GM18502 (cell line): ENCODE data around the gene NLGN1.
"Not testable (repeated sequence)": the region's sequence is repeated elsewhere in the genome, so short reads cannot be mapped to it uniquely, and the experiment has no call there.

ENCODE experiments used
- ATAC-seq: cut with Tn5 transposase; IDR thresholded peaks from one replicate; pipeline ENCODE4 v1.9.1; 2021; ENCODE audit warnings: mild to moderate bottlenecking; ENCODE audit not compliant: unreplicated experiment, poor library complexity

Gene NLGN1

GRCh38 chr3:173397161-173398110 is at the start of gene NLGN1:
Gene NLGN1, plus strand, starts transcription at chr3:173397744.
- ATAC-seq, result no peak

DNA sequence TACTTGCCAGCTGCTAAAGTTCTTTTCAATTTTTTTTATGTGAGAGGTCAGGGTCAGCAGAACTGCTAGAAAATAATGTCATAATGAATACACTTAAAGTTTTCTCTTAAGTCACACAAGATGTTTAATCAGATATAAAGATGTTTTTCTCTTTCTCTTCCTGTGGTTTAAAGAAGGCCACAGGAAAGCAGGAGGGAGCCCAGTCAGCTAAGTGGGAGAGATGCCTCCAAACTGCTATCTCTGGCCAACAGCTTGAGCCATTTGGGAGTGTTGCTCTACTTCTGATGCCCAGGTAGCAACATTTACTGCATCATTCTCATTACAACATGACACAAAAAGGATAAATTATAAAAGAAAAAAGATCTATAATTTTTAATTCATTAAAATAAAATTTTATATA is 45.7 kb upstream of the NLGN1 start:
- ATAC-seq, result no peak

GRCh38 chr3:173353137-173353536 is 44.4 kb upstream of the NLGN1 start:
- ATAC-seq, result not testable (repeated sequence)

DNA sequence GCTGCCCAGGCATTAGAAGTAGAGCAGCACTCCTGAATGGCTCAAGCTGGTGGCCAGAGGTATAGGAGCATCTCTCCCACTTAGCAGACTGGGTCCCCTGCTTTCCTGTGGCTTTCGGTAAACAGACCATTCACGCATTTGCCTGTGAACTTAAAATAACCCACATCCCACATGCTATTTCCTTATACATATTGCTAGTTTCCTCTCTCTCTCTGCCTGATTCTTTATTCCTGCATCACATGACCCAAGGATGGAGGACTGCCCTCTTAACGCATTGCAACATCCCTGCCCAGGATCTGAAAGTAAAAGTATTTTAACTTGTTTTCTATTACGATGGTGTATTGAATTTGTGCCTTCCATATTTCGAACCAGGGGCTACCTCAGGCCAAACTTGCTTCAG is 43.4 kb upstream of the NLGN1 start:
- ATAC-seq, result no peak

DNA sequence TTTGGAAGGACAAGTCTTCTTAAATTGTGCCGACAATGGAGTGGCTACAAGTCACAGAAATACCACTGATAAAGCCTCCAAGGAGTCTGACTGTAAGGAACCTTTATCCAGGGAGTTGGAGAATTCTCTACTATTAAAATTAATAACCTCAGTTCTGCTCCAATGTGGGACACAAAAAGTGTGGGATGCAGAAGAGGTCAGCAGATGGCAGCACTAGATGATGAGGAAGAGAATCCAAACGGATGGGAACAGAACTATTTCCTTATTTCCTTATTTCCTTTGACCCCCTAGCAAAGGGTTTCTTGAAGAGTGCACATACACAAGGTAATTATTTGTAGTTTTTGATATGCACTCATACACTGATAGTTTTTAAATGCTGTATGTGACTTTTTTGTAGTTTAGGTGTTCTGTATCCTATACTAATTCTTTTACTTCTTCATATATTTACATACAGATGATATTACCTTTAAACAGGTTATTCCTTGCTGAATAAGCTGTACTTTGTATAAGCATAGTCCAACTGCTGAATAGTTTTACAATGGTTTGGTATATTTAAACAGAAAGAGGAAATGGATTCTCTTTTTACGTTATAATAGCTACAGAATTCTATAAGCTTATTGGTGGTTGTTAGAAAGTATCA is 25.6 kb upstream of the NLGN1 start:
- ATAC-seq, result no peak

- no peak for ATAC-seq
These were observed 16.9 kb upstream of the NLGN1 start for GRCh38 chr3:173380681-173381080.

DNA sequence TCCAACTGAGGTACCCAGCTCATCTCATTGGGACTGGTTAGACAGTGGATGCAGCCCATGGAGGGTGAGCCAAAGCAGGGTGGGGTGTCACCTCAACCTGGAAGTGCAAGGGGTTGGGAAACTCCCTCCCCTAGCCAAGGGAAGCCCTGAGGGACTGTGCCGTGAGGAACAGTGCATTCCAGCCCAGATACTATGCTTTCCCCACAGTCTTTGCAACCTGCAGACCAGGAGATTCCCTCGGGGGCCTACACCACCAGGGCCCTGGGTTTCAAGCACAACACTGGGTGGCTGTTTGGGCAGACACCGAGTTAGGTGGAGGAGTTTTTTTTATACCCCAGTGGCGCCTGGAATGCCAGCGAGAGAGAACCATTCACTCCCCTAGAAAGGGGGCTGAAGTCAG is 15.6 kb upstream of the NLGN1 start:
- not testable (repeated sequence) for ATAC-seq

GRCh38 chr3:173395073-173395411 is 2.5 kb upstream of the NLGN1 start:
- ATAC-seq, result peak; percentile 51

- ATAC-seq, result peak; percentile 98
These were observed 1.9 kb upstream of the NLGN1 start for GRCh38 chr3:173395412-173396181.

DNA sequence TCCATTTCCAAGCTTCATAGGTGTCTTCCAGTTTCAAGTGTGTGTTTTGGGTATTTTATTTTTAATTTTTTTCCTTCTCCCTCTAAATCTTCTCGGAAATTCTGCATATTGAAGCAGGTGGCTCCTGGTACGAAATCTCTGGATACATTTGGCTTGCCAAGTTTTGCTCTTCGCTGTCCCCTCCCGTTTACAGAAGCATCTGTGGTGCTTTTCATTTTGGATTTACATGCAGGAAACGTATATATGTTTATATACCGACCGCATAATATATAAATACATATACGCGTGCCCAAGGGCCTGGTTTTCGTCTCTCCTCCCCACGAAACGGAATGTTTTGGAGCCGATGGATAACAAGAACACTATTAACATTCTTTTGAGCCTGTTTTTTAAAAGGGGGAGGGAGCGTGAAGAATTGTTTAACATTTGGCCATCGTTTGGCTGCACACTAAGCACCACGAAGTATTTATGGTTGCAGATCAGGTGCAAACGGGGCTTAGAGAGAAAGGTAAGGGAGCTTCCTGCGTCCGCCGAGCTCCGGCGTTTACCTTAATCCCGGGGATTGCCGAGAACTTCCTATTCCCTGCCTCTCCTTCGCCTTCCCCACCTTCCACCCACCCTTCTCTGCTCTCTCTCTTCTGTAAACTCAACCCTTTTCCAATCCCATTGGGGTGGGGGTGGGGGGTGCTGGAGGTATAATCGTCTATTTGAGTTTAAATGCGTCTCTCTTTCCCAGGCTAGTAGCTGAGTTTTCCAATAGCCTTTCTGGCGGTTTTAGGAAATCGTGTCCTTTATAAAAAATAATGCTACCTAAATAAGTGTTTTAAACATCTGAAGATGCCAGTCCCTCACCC is 1.1 kb upstream of the NLGN1 start:
- ATAC-seq, result no peak

DNA sequence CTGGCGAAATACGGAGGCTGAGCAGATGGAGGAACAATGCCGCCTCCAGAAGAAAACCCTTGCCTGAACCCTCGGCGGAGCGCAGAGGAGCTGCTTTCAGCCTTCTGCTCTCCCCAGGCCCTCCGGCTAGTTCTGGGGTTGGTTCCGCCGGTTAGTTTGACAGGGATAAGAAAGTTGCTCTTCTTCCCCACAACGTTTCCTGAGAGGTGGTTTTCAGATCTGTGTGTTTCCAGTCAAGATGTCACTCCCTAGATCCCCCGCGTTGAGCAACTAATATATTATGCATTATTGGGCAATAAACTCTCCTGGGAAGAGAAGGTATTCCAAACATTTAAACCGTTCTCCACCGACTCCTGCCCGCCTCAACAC is 551 bp downstream of the NLGN1 start:
- ATAC-seq, result no peak

- no peak for ATAC-seq
These were observed 1.5 kb downstream of the NLGN1 start for GRCh38 chr3:173399044-173399443.

DNA sequence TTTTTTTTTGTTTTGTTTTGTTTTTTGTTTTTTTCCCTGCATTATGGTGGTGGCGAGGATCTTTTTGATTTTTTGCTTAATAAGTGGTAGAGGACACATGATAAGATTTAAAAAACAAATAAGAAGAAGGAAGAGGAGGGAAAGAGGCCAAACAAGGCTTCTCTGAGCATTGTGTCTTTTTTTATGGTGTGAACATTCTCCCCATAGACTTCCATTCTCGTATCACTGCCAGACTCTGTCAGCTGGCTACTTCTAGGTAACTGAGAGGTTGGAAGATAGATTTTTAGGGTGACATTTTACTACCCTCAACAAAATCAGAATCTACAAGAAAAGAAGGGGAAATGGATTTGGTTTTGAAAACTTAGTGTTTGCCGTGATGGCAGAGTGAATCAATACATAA is 3.8 kb downstream of the NLGN1 start:
- no peak for ATAC-seq

DNA sequence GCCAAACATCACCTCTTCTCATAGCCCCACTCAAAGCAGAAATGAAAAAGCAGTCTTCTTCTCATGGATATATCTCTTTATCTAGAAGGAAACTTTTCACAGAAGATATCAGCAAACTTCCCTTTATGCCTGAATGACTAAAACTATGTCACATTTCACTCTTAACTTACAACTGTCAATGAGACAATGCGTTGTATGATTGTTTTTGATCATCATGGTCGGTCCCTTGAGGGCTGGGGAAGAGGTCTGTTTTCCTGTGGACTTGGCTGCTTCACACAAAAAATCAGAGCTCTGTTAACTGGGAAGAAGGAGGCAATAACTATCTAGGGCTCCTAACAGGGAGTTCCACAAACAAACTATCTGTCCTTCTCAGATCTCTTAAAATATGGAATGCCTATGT is 5.1 kb downstream of the NLGN1 start:
- ATAC-seq, result no peak

- ATAC-seq, result no peak
These were observed 5.8 kb downstream of the NLGN1 start for GRCh38 chr3:173403376-173403775.

- ATAC-seq, result no peak
These were observed 6.6 kb downstream of the NLGN1 start for GRCh38 chr3:173404156-173404555.

DNA sequence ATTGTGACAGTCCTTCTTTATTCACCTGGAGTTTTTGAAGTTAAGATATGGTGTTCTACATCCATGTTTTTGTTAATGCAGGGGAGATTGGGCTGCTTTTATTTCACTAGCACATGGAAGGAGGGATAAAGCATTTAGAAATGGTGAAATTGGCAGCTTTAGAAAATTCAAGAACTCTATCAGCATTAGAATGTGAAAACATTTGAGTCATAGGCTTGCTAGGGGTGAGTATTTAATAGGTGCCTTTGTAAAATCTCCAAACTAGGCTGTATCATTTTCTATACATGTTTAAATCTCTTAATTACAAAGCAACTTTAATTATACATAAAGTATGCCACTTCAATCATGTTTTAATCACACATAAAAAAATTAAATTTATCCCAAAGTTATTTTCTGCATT is 12.9 kb downstream of the NLGN1 start:
- ATAC-seq, result no peak

- ATAC-seq, result no peak
These were observed 13.3 kb downstream of the NLGN1 start for GRCh38 chr3:173410849-173411248.

DNA sequence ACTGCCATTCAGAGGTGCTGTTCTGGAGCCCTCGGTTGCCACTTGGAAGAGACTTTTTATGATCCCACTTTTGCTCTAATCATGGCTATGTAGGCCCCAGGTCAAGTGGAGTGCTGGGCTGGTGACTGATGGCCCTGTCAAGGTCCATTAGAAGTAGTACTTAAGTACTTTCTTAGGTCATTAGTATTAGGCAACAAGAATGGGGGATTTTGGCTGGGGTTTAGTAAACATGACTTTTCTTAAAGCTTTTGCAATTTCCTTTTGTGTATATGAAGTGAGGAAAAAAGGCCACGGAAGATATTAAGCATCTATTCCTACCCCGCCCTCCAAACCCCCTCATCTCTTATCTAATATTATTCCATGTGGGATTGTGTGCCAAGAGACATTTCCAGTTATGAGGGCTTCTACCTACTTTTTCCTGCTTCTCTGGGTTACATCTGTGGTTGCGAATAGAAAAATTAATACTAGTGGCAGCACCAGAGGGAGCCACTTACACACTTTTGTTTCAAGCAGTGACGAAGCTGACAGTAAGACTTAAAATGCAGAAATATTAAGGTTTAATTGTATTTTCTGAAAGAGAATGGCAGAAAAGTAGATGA is 13.9 kb downstream of the NLGN1 start:
- ATAC-seq, result no peak

- no peak for ATAC-seq
These were observed 18.5 kb downstream of the NLGN1 start for GRCh38 chr3:173416070-173416469.
